ENCODE results near the gene FBXO10. TPM values are rescaled to one million over a fixed set of nuclear protein-coding genes. Genes with fewer than 3 reads are reported as not detected.

Gene FBXO10
- total and polyA plus RNA-seq, 8 donors: 8.0 to 12.0 (median 9.9) TPM

- Histone ChIP-seq H3K4me3 (no peak overlapping the region), H3K27me3 (no peaks in the 10 kb centered on the region), H3K27ac (no peak overlapping the region), H3K4me1 (no peaks in the 10 kb centered on the region), H3K9me3 (no peaks in the 10 kb centered on the region), H3K36me3 (peaks cover 0 to 40% of the 10 kb centered on the region in 2 donors)
- intact Hi-C loops (cut with DNase I): no loop called here
- no peak for TF ChIP-seq CTCF (IDR thresholded peaks at IDR 0.05)
- DNase-seq (no peak), ATAC-seq (no peak)
Observed at GRCh38 chr9:37539634-37540033, 36.5 kb downstream of the FBXO10 start.

- TF ChIP-seq CTCF (IDR thresholded peaks at IDR 0.05): no peak
- no peak overlapping the region for H3K27ac ChIP-seq
- DNase-seq (no peak), ATAC-seq (no peak)
- H3K4me3 ChIP-seq: no peak overlapping the region
- intact Hi-C loops (cut with DNase I): no loop called here
- H3K9me3 ChIP-seq: no peaks in the 10 kb centered on the region
- no peaks in the 10 kb centered on the region for H3K4me1 ChIP-seq
- H3K36me3 ChIP-seq: peaks cover 0 to 40% of the 10 kb centered on the region in 2 donors
- no peaks in the 10 kb centered on the region for H3K27me3 ChIP-seq
Observed at GRCh38 chr9:37538099-37538498, 38.1 kb downstream of the FBXO10 start.

GRCh38 chr9:37534901-37535300 is 41.3 kb downstream of the FBXO10 start:
- DNase-seq (no peak), ATAC-seq (no peak)
- Histone ChIP-seq H3K9me3 (no peaks in the 10 kb centered on the region), H3K27me3 (no peaks in the 10 kb centered on the region), H3K4me1 (no peaks in the 10 kb centered on the region), H3K27ac (no peak overlapping the region), H3K36me3 (peaks cover 0 to 28% of the 10 kb centered on the region in 2 donors), H3K4me3 (no peak overlapping the region)
- intact Hi-C loops (cut with DNase I): no loop called here
- TF ChIP-seq CTCF (IDR thresholded peaks at IDR 0.05): no peak

- H3K36me3 ChIP-seq: peaks cover 0 to 26% of the 10 kb centered on the region in 2 donors
- no peaks in the 10 kb centered on the region for H3K9me3 ChIP-seq
- ATAC-seq (no peak), DNase-seq (no peak)
- H3K4me3 ChIP-seq: no peak overlapping the region
- no peaks in the 10 kb centered on the region for H3K27me3 ChIP-seq
- intact Hi-C loops (cut with DNase I): no loop called here
- no peak for TF ChIP-seq CTCF (IDR thresholded peaks at IDR 0.05)
- no peaks in the 10 kb centered on the region for H3K4me1 ChIP-seq
- H3K27ac ChIP-seq: no peak overlapping the region
Observed at GRCh38 chr9:37534412-37534811, 41.8 kb downstream of the FBXO10 start.

GRCh38 chr9:37531699-37532098 is 44.5 kb downstream of the FBXO10 start:
- ATAC-seq (peak; percentile 27), DNase-seq (no peak)
- Histone ChIP-seq H3K4me1 (no peaks in the 10 kb centered on the region), H3K27ac (no peak overlapping the region), H3K36me3 (peaks cover 0 to 24% of the 10 kb centered on the region in 2 donors), H3K4me3 (no peak overlapping the region), H3K9me3 (no peaks in the 10 kb centered on the region), H3K27me3 (no peaks in the 10 kb centered on the region)
- intact Hi-C loops (cut with DNase I): no loop called here
- no peak for TF ChIP-seq CTCF (IDR thresholded peaks at IDR 0.05)

Measured in left lung (tissue), 10 donors.